Panc1 (cell line): ENCODE measurements around the gene LAMTOR3. TPM values are rescaled to one million over a fixed set of nuclear protein-coding genes. Genes with fewer than 3 reads are reported as not detected.

Experiments
- ATAC-seq: fragments of 200-7000 bp; cut with Tn5 transposase; 2 replicates; pipeline ENCODE4 v1.9.1; 2020; ENCODE audit warnings: mild to moderate bottlenecking, moderate library complexity
- BruUV-seq: library from RNA; stranded (reverse); fragments of 400-500 nt; replicated peaks from 2 replicates; lab custom pipeline; 2021; lab: Mats Ljungman, UMichigan
- CTCF ChIA-PET: fragments of 300-600 bp; sonication (Branson Sonifier 250); formaldehyde crosslinking; loops from one replicate; lab custom pipeline; 2022; ENCODE audit warnings: antibody characterized with exemption; lab: Charles Lee
- POLR2A ChIA-PET: fragments of 300-600 bp; sonication (Branson Sonifier 250); formaldehyde crosslinking; loops from one replicate; lab custom pipeline; 2022; ENCODE audit warnings: antibody characterized with exemption; lab: Charles Lee
- DNase-seq: peaks from one replicate; pipeline ENCODE4 v3.0.0-alpha.2; 2010; ENCODE audit warnings: low read depth, low spot score
- H3K27ac ChIP-seq: 2 replicates; pipeline ENCODE4 v1.5.1; 2011; ENCODE audit warnings: mild to moderate bottlenecking, low read length, inconsistent platforms
- H3K27me3 ChIP-seq: fragments of 200-500 bp; sonication (Bioruptor generic); 2 replicates; pipeline ENCODE4 v1.6.0; 2014; ENCODE audit warnings: low read length, inconsistent platforms; ENCODE audit not compliant: control insufficient read depth, insufficient read depth
- H3K36me3 ChIP-seq: fragments of 200-500 bp; sonication (Bioruptor generic); 2 replicates; pipeline ENCODE4 v1.5.1; 2014; ENCODE audit warnings: inconsistent platforms, mild to moderate bottlenecking, low read length, moderate library complexity; ENCODE audit not compliant: control insufficient read depth, insufficient read depth
- H3K4me1 ChIP-seq: 2 replicates; pipeline ENCODE4 v1.5.1; 2011; ENCODE audit warnings: inconsistent platforms, mild to moderate bottlenecking, low read length, moderate library complexity; ENCODE audit not compliant: control insufficient read depth, insufficient read depth
- H3K4me3 ChIP-seq, 2 experiments: 2 replicates each; pipeline ENCODE4 v1.5.1; 2011 to 2012; ENCODE audit warnings: low read depth in 2 of 2, low read length in 2 of 2, mild to moderate bottlenecking in 2 of 2, inconsistent platforms in 1 of 2, moderate library complexity in 1 of 2
- H3K9me3 ChIP-seq: fragments of 200-500 bp; sonication (Bioruptor generic); 2 replicates; pipeline ENCODE4 v1.5.1; 2014; ENCODE audit warnings: low read depth, mild to moderate bottlenecking, inconsistent platforms, low read length, moderate library complexity; ENCODE audit not compliant: control insufficient read depth, insufficient read depth
- POLR2AphosphoS5 ChIP-seq: IDR thresholded peaks from 2 replicates; pipeline ENCODE4 v1.6.1; 2012; ENCODE audit warnings: mild to moderate bottlenecking, low read depth, low read length, moderate library complexity
- REST ChIP-seq, 2 experiments: IDR thresholded peaks; 2 replicates each; pipeline ENCODE4 v1.6.1; 2011 to 2012; ENCODE audit warnings: low read depth in 2 of 2, control low read depth in 1 of 2, low read length in 1 of 2, mild to moderate bottlenecking in 1 of 2, moderate library complexity in 1 of 2; ENCODE audit not compliant: insufficient read depth in 1 of 2
- SIN3A ChIP-seq: IDR thresholded peaks from 2 replicates; pipeline ENCODE4 v1.6.1; 2012; ENCODE audit warnings: low read depth, mild to moderate bottlenecking, low read length, moderate library complexity, borderline replicate concordance; ENCODE audit not compliant: insufficient read depth
- TCF7L2 ChIP-seq: IDR thresholded peaks from 2 replicates; pipeline ENCODE4 v1.6.1; 2011; ENCODE audit warnings: mild to moderate bottlenecking, low read depth, low read length, inconsistent platforms
- in situ Hi-C: cut with HindIII; loops from 2 replicates; pipeline ENCODE4 v1.10.0; 2016; ENCODE audit warnings: low sequenced_read_pairs, low pct_unique_long_range_greater_than_20kb
- intact Hi-C: fragments of 100-400 bp; cut with micrococcal nuclease; formaldehyde crosslinking; loops from one replicate; pipeline ENCODE4 v1.10.0; 2022; ENCODE audit not compliant: unreplicated experiment
- total RNA-seq: library from RNA; stranded (reverse); gene quantifications from one replicate; pipeline ENCODE4 v1.2.1, GENCODE V29; 2021; ENCODE audit not compliant: unreplicated experiment
- TF ChIP-seq, protein P1 (sequence below): fragments of 450-650 bp; IDR thresholded peaks from 2 replicates; pipeline ENCODE4 v1.5.1; 2017; ENCODE audit warnings: mild to moderate bottlenecking

The LAMTOR3 gene
- total RNA-seq, 1 experiment from 2014 or later = 20.3 TPM

DNA sequence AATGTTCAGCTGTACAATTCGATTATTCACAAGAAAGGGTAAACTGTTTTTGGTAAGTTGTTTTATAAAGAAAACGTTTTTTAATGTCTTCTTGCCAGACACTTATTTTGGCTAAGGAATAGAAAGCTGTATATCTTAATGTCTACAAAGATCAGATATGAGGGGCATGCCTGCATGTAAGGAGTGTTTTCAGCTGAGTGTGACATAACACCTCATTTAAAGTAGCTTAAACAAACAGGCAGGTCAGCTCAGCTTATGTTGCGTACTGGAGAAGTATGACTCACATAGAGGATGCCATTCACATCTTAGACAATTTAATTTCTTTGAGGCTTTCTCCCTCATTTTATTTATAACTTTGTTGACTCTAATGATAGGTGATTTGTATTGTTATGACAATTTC lies 30.4 kb downstream of the LAMTOR3 start:
- ChIA-PET POLR2A (no interaction called here), CTCF (interaction anchor here (0.7 kb wide), 1 partner anchor 43 kb away, joined by 12 read pairs; no protein-coding TSS in a partner anchor)
- TF ChIP-seq, protein P1, sequence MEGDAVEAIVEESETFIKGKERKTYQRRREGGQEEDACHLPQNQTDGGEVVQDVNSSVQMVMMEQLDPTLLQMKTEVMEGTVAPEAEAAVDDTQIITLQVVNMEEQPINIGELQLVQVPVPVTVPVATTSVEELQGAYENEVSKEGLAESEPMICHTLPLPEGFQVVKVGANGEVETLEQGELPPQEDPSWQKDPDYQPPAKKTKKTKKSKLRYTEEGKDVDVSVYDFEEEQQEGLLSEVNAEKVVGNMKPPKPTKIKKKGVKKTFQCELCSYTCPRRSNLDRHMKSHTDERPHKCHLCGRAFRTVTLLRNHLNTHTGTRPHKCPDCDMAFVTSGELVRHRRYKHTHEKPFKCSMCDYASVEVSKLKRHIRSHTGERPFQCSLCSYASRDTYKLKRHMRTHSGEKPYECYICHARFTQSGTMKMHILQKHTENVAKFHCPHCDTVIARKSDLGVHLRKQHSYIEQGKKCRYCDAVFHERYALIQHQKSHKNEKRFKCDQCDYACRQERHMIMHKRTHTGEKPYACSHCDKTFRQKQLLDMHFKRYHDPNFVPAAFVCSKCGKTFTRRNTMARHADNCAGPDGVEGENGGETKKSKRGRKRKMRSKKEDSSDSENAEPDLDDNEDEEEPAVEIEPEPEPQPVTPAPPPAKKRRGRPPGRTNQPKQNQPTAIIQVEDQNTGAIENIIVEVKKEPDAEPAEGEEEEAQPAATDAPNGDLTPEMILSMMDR = no peak
- TF ChIP-seq POLR2AphosphoS5 (no peak), SIN3A (no peak), TCF7L2 (no peak), REST (IDR thresholded peaks at IDR 0.05; ENCODE audit: insufficient read depth in 1 of 2, low read depth in 2 of 2, low read length in 1 of 2) (no peak)
- Histone ChIP-seq H3K9me3 (no peaks in the 10 kb centered on the region), H3K4me1 (no peaks in the 10 kb centered on the region), H3K27ac (no peak overlapping the region), H3K27me3 (no peaks in the 10 kb centered on the region; the same call in none of the 2 replicates), H3K4me3 (no peak overlapping the region), H3K36me3 (no peaks in the 10 kb centered on the region; the same call in 1 of the 2 replicates)
- ATAC-seq (no peak), DNase-seq (no peak)
- in situ Hi-C loops (no loop called here), intact Hi-C loops (no loop called here)
- no TSS peak for BruUV-seq

GRCh38 chr4:99861120-99861905 lies 32.9 kb downstream of the LAMTOR3 start:
- in situ Hi-C loops (no loop called here), intact Hi-C loops (no loop called here)
- no peaks in the 10 kb centered on the region; the same call in none of the 2 replicates for H3K27me3 ChIP-seq
- DNase-seq (no peak), ATAC-seq (no peak)
- no peak overlapping the region for H3K4me3 ChIP-seq
- ChIA-PET CTCF (no interaction called here), POLR2A (no interaction called here)
- H3K4me1 ChIP-seq = no peaks in the 10 kb centered on the region
- BruUV-seq = no TSS peak
- H3K36me3 ChIP-seq = no peaks in the 10 kb centered on the region; the same call in 1 of the 2 replicates
- H3K9me3 ChIP-seq = no peaks in the 10 kb centered on the region
- no peak overlapping the region for H3K27ac ChIP-seq
- TF ChIP-seq REST (IDR thresholded peaks at IDR 0.05; ENCODE audit: insufficient read depth in 1 of 2, low read depth in 2 of 2, low read length in 1 of 2) = no peak
- no peak for TF ChIP-seq POLR2AphosphoS5
- TF ChIP-seq SIN3A = no peak
- TF ChIP-seq, protein P1 = no peak
- TF ChIP-seq TCF7L2 = no peak
